GM23338 (cell line): ENCODE results near the gene GRIK5. TPM values are rescaled to one million over a fixed set of nuclear protein-coding genes. Genes with fewer than 3 reads are reported as not detected.

Source experiments
- ATAC-seq: fragments of 200-7000 bp; cut with Tn5 transposase; 3 replicates; pipeline ENCODE4 v1.9.1; 2020
- DNase-seq: peaks from one replicate; pipeline ENCODE4 v3.0.0-alpha.2; 2015; ENCODE audit warnings: low spot score
- H2AFZ ChIP-seq: fragments of 200-600 bp; sonication (generic); 2 replicates; pipeline ENCODE4 v1.8.0; 2016; ENCODE audit warnings: antibody characterized with exemption, mild to moderate bottlenecking, moderate library complexity
- H3F3A ChIP-seq: fragments of 200-600 bp; sonication (generic); replicated peaks from 2 replicates; pipeline ENCODE4 v1.8.0; 2017; ENCODE audit warnings: antibody characterized with exemption, mixed run types, low read depth
- H3K27ac ChIP-seq: fragments of 200-600 bp; sonication (generic); 2 replicates; pipeline ENCODE4 v1.6.1; 2016; ENCODE audit warnings: low read depth
- H3K27me3 ChIP-seq: fragments of 200-600 bp; sonication (generic); 2 replicates; pipeline ENCODE4 v1.8.0; 2016; ENCODE audit warnings: mild to moderate bottlenecking, mixed run types, moderate library complexity; ENCODE audit not compliant: insufficient read depth
- H3K36me3 ChIP-seq: fragments of 200-600 bp; sonication (generic); 2 replicates; pipeline ENCODE4 v1.8.0; 2016; ENCODE audit warnings: mild to moderate bottlenecking; ENCODE audit not compliant: insufficient read depth
- H3K4me1 ChIP-seq: fragments of 200-600 bp; sonication (generic); 2 replicates; pipeline ENCODE4 v1.8.0; 2016; ENCODE audit warnings: mild to moderate bottlenecking, moderate library complexity; ENCODE audit not compliant: insufficient read depth
- H3K4me2 ChIP-seq: fragments of 200-600 bp; sonication (generic); 2 replicates; pipeline ENCODE4 v1.7.1; 2017; ENCODE audit warnings: mixed run types
- H3K4me3 ChIP-seq: fragments of 200-600 bp; sonication (generic); 2 replicates; pipeline ENCODE4 v1.6.1; 2016; ENCODE audit warnings: mixed run types
- H3K79me2 ChIP-seq: fragments of 200-600 bp; sonication (generic); replicated peaks from 2 replicates; pipeline ENCODE4 v1.8.0; 2017; ENCODE audit warnings: mild to moderate bottlenecking; ENCODE audit not compliant: insufficient read depth
- H3K9me2 ChIP-seq: fragments of 200-600 bp; sonication (generic); 2 replicates; pipeline ENCODE4 v1.8.0; 2017; ENCODE audit not compliant: insufficient read depth
- H4K20me1 ChIP-seq: fragments of 200-600 bp; sonication (generic); replicated peaks from 2 replicates; pipeline ENCODE4 v1.8.0; 2017; ENCODE audit warnings: mild to moderate bottlenecking; ENCODE audit not compliant: insufficient read depth
- H3K27ac Mint-ChIP-seq: 2 replicates; pipeline ENCODE4 v1.8.0; 2020; ENCODE audit warnings: inconsistent platforms, mild to moderate bottlenecking, moderate library complexity, mixed read lengths
- H3K27me3 Mint-ChIP-seq: 3 replicates; pipeline ENCODE4 v1.8.0; 2022; ENCODE audit warnings: low read depth, mild to moderate bottlenecking, moderate library complexity, mixed read lengths, inconsistent platforms; ENCODE audit not compliant: insufficient read depth, poor library complexity
- H3K36me3 Mint-ChIP-seq: 3 replicates; pipeline ENCODE4 v1.8.0; 2021; ENCODE audit warnings: low read depth, mild to moderate bottlenecking, inconsistent platforms, moderate library complexity, mixed read lengths
- H3K4me1 Mint-ChIP-seq: 3 replicates; pipeline ENCODE4 v1.8.0; 2020; ENCODE audit warnings: mild to moderate bottlenecking, inconsistent platforms, mixed read lengths
- H3K4me3 Mint-ChIP-seq: 3 replicates; pipeline ENCODE4 v1.8.0; 2021; ENCODE audit warnings: moderate library complexity, mild to moderate bottlenecking, inconsistent platforms, mixed read lengths
- H3K9me3 Mint-ChIP-seq: 3 replicates; pipeline ENCODE4 v1.8.0; 2020; ENCODE audit warnings: moderate library complexity, mild to moderate bottlenecking, inconsistent platforms, mixed read lengths
- CREB1 ChIP-seq: fragments of 250-450 bp; sonication (Bioruptor Pico); IDR thresholded peaks from 2 replicates; pipeline ENCODE4 v1.5.0; 2020; ENCODE audit warnings: low read depth, mild to moderate bottlenecking, moderate library complexity
- CTCF ChIP-seq, 2 experiments: fragments of 200-600 bp in 1 of 2; sonication (generic) in 1 of 2; conservative IDR thresholded peaks; 2 replicates each; pipeline versions ENCODE4 v1.5.1 to v1.6.1; 2016 to 2017; ENCODE audit warnings: antibody characterized with exemption in 2 of 2, low read depth in 2 of 2, mild to moderate bottlenecking in 2 of 2, moderate library complexity in 1 of 2
- EZH2 ChIP-seq: fragments of 200-600 bp; sonication (generic); IDR thresholded peaks from one replicate; pipeline ENCODE4 v1.8.0; 2017; ENCODE audit warnings: antibody characterized with exemption, mild to moderate bottlenecking, low read depth; ENCODE audit not compliant: unreplicated experiment
- EZH2phosphoT487 ChIP-seq: fragments of 200-600 bp; sonication (generic); IDR thresholded peaks from one replicate; pipeline ENCODE4 v1.8.1; 2018; ENCODE audit warnings: antibody characterized with exemption; ENCODE audit not compliant: unreplicated experiment
- JUNB ChIP-seq: IDR thresholded peaks from one replicate; pipeline ENCODE4 v1.6.1; 2016; ENCODE audit warnings: antibody characterized with exemption; ENCODE audit not compliant: unreplicated experiment
- NANOG ChIP-seq: IDR thresholded peaks from 2 replicates; pipeline ENCODE4 v1.6.1; 2016; ENCODE audit warnings: antibody characterized with exemption, borderline replicate concordance
- POLR2AphosphoS5 ChIP-seq: IDR thresholded peaks from 2 replicates; pipeline ENCODE4 v1.6.1; 2016; ENCODE audit warnings: antibody characterized with exemption, low read depth
- REST ChIP-seq: IDR thresholded peaks from one replicate; pipeline ENCODE4 v1.6.1; 2018; ENCODE audit warnings: antibody characterized with exemption; ENCODE audit not compliant: unreplicated experiment
- STAT1 ChIP-seq: IDR thresholded peaks from one replicate; pipeline ENCODE4 v1.6.1; 2016; ENCODE audit warnings: antibody characterized with exemption; ENCODE audit not compliant: unreplicated experiment
- ZNF114 ChIP-seq: fragments of 250-450 bp; sonication (Bioruptor Pico); IDR thresholded peaks from 2 replicates; pipeline ENCODE4 v1.5.0; 2020; ENCODE audit warnings: mild to moderate bottlenecking, moderate library complexity
- ZNF331 ChIP-seq: fragments of 250-450 bp; sonication (Bioruptor Pico); IDR thresholded peaks from 2 replicates; pipeline ENCODE4 v1.5.0; 2020; ENCODE audit warnings: low read depth, mild to moderate bottlenecking, moderate library complexity
- ZNF462 ChIP-seq: fragments of 250-450 bp; sonication (Bioruptor Pico); IDR thresholded peaks from 2 replicates; pipeline ENCODE4 v1.5.0; 2020; ENCODE audit warnings: mild to moderate bottlenecking, moderate library complexity
- polyA plus RNA-seq: library from polyadenylated mRNA; unstranded; fragments of >200 nt; fragmentation: Nextera tagmentation; extraction: Ambion mirVana; gene quantifications from 2 replicates; pipeline ENCODE4 v1.2.1, GENCODE V29; 2016
- total RNA-seq: library from RNA; depleted of rRNA; stranded (reverse); fragments of >200 nt; shearing (Covaris generic); gene quantifications from 2 replicates; pipeline ENCODE4 v1.2.3, GENCODE V29; 2014
- TF ChIP-seq, protein P1 (sequence below): IDR thresholded peaks from 2 replicates; pipeline ENCODE4 v1.6.1; 2016; ENCODE audit warnings: antibody characterized with exemption

GRIK5 gene
- total and polyA plus RNA-seq, 2 experiments from 2014 or later, result 5.1 to 42.5 TPM

- peaks cover 12% of the 10 kb centered on the region for H4K20me1 ChIP-seq
- peak overlapping the region; percentile 83; the same call in 1 of the 2 replicates for H3K4me3 ChIP-seq
- no peak overlapping the region for H2AFZ ChIP-seq
- no peak for TF ChIP-seq CREB1 (CRISPR knock-in tag)
- no peak for TF ChIP-seq JUNB
- TF ChIP-seq CTCF (conservative IDR thresholded peaks at IDR 0.05; ENCODE audit: low read depth in 2 of 2), result no peak
- TF ChIP-seq ZNF114 (CRISPR knock-in tag), result no peak
- no peak for TF ChIP-seq ZNF462 (CRISPR knock-in tag)
- TF ChIP-seq ZNF331 (CRISPR knock-in tag), result no peak
- TF ChIP-seq REST, result no peak
- no peak for TF ChIP-seq EZH2
- TF ChIP-seq NANOG, result no peak
- no peak for TF ChIP-seq STAT1
- TF ChIP-seq EZH2phosphoT487, result no peak
- TF ChIP-seq, protein P1, sequence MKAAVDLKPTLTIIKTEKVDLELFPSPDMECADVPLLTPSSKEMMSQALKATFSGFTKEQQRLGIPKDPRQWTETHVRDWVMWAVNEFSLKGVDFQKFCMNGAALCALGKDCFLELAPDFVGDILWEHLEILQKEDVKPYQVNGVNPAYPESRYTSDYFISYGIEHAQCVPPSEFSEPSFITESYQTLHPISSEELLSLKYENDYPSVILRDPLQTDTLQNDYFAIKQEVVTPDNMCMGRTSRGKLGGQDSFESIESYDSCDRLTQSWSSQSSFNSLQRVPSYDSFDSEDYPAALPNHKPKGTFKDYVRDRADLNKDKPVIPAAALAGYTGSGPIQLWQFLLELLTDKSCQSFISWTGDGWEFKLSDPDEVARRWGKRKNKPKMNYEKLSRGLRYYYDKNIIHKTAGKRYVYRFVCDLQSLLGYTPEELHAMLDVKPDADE, result no peak
- TF ChIP-seq POLR2AphosphoS5, result no peak
- no peak overlapping the region for H3K27ac ChIP-seq
- H3K36me3 Mint-ChIP-seq, result peaks cover 24% of the 10 kb centered on the region
- H3K27me3 Mint-ChIP-seq, result peaks cover 6% of the 10 kb centered on the region
- H3K27me3 ChIP-seq, result no peaks in the 10 kb centered on the region
- peaks cover 6% of the 10 kb centered on the region; the same call in 1 of the 2 replicates for H3F3A ChIP-seq
- H3K4me3 Mint-ChIP-seq, result no peak overlapping the region
- H3K4me1 ChIP-seq, result peaks cover 20% of the 10 kb centered on the region
- H3K4me1 Mint-ChIP-seq, result peaks cover 12% of the 10 kb centered on the region
- H3K9me2 ChIP-seq, result no peaks in the 10 kb centered on the region
- H3K36me3 ChIP-seq, result peaks cover 3% of the 10 kb centered on the region; the same call in 1 of the 2 replicates
- ATAC-seq (no peak), DNase-seq (no peak)
- H3K79me2 ChIP-seq, result peaks cover 28% of the 10 kb centered on the region
- 0 out of 3 replicates have a peak, but pooled peaks cover 3% of the 10 kb centered on the region for H3K9me3 Mint-ChIP-seq
- H3K27ac Mint-ChIP-seq, result no peak overlapping the region
- peak overlapping the region; percentile 91; the same call in 1 of the 2 replicates for H3K4me2 ChIP-seq
These were observed 2.6 kb downstream of the GRIK5 start for GRCh38 chr19:42067315-42067888.
